GM18870 (cell line): Measurements from ENCODE around the gene CMTR1.
"Not testable (repeated sequence)": the region's sequence is repeated elsewhere in the genome, so short reads cannot be mapped to it uniquely, and the experiment has no call there.

Experiments
- ATAC-seq: cut with Tn5 transposase; IDR thresholded peaks from one replicate; pipeline ENCODE4 v1.9.1; 2021; ENCODE audit warnings: moderate library complexity; ENCODE audit not compliant: unreplicated experiment

The CMTR1 gene

GRCh38 chr6:37435373-37435772 lies 2.4 kb downstream of the CMTR1 start:
- no peak for ATAC-seq

GRCh38 chr6:37435816-37436215 lies 2.8 kb downstream of the CMTR1 start:
- ATAC-seq, result no peak

GRCh38 chr6:37438930-37439329 lies 5.9 kb downstream of the CMTR1 start:
- ATAC-seq, result no peak

- no peak for ATAC-seq
Observed at GRCh38 chr6:37441651-37442050, 8.6 kb downstream of the CMTR1 start.

- ATAC-seq, result no peak
Observed at GRCh38 chr6:37442416-37443215, 9.6 kb downstream of the CMTR1 start.

GRCh38 chr6:37443216-37443542 lies 10.2 kb downstream of the CMTR1 start:
- ATAC-seq, result not testable (repeated sequence)

- ATAC-seq, result no peak
Observed at GRCh38 chr6:37449984-37450383, 17.0 kb downstream of the CMTR1 start.

- no peak for ATAC-seq
Observed at GRCh38 chr6:37451441-37452193, 18.6 kb downstream of the CMTR1 start.

- ATAC-seq, result no peak
Observed at GRCh38 chr6:37452522-37452921, 19.5 kb downstream of the CMTR1 start.

GRCh38 chr6:37454420-37455140 lies 21.6 kb downstream of the CMTR1 start:
- no peak for ATAC-seq

GRCh38 chr6:37456126-37456525 lies 23.1 kb downstream of the CMTR1 start:
- ATAC-seq, result no peak

- ATAC-seq, result no peak
Observed at GRCh38 chr6:37456816-37457560, 24.0 kb downstream of the CMTR1 start.

GRCh38 chr6:37459981-37460800 lies 27.2 kb downstream of the CMTR1 start:
- ATAC-seq, result no peak

- ATAC-seq, result no peak
Observed at GRCh38 chr6:37460805-37461204, 27.8 kb downstream of the CMTR1 start.

- ATAC-seq, result no peak
Observed at GRCh38 chr6:37463110-37463509, 30.1 kb downstream of the CMTR1 start.

GRCh38 chr6:37467718-37468117 lies 34.7 kb downstream of the CMTR1 start:
- no peak for ATAC-seq

GRCh38 chr6:37473364-37474095 lies 40.5 kb downstream of the CMTR1 start:
- no peak for ATAC-seq

- ATAC-seq, result no peak
Observed at GRCh38 chr6:37474316-37474715, 41.3 kb downstream of the CMTR1 start.

- ATAC-seq, result no peak
Observed at GRCh38 chr6:37477191-37477590, 44.2 kb downstream of the CMTR1 start.
